GM12865 (cell line): ENCODE measurements around the gene ABCA4.

Experiments used
- DNase-seq: peaks from one replicate; pipeline ENCODE4 v3.0.0; 2010; ENCODE audit warnings: low read depth
- H3K4me3 ChIP-seq: 2 replicates; pipeline ENCODE4 v1.5.1; 2011; ENCODE audit warnings: mild to moderate bottlenecking, low read depth, low read length, control low read depth
- CTCF ChIP-seq: IDR thresholded peaks from 2 replicates; pipeline ENCODE4 v1.5.1; 2011; ENCODE audit warnings: low read length, control low read depth, low read depth, inconsistent platforms; ENCODE audit not compliant: insufficient read depth; ENCODE audit errors: missing control alignments

Gene ABCA4

GRCh38 chr1:94081566-94082344 lies 39.2 kb downstream of the ABCA4 start:
- no peak overlapping the region for H3K4me3 ChIP-seq
- TF ChIP-seq CTCF, result no peak
- no peak for DNase-seq

GRCh38 chr1:94079989-94080388 lies 41.0 kb downstream of the ABCA4 start:
- DNase-seq, result no peak
- no peak for TF ChIP-seq CTCF

GRCh38 chr1:94079080-94079940 lies 41.6 kb downstream of the ABCA4 start:
- DNase-seq, result peak; percentile 26
- no peak overlapping the region for H3K4me3 ChIP-seq
- no peak for TF ChIP-seq CTCF

More at GRCh38 chr1:94079989-94080388, 41.0 kb downstream of the ABCA4 start:
- H3K4me3 ChIP-seq, result no peak overlapping the region

GRCh38 chr1:94072840-94073522 lies 48.0 kb downstream of the ABCA4 start:
- no peak for TF ChIP-seq CTCF
- no peak for DNase-seq
- no peak overlapping the region for H3K4me3 ChIP-seq

GRCh38 chr1:94071976-94072375 lies 49.0 kb downstream of the ABCA4 start:
- no peak for DNase-seq
- TF ChIP-seq CTCF, result no peak
- H3K4me3 ChIP-seq, result no peak overlapping the region

GRCh38 chr1:94071391-94071790 lies 49.6 kb downstream of the ABCA4 start:
- DNase-seq, result no peak
- TF ChIP-seq CTCF, result no peak
- no peak overlapping the region for H3K4me3 ChIP-seq
